ENCODE results near the gene SLC22A5. TPM values are rescaled to one million over a fixed set of nuclear protein-coding genes. Genes with fewer than 3 reads are reported as not detected.

The SLC22A5 gene
- total RNA-seq: 10 to 100 TPM in 1 of 2 donors, 1 to 10 TPM in 1; 8.6 to 17.6 TPM

DNA sequence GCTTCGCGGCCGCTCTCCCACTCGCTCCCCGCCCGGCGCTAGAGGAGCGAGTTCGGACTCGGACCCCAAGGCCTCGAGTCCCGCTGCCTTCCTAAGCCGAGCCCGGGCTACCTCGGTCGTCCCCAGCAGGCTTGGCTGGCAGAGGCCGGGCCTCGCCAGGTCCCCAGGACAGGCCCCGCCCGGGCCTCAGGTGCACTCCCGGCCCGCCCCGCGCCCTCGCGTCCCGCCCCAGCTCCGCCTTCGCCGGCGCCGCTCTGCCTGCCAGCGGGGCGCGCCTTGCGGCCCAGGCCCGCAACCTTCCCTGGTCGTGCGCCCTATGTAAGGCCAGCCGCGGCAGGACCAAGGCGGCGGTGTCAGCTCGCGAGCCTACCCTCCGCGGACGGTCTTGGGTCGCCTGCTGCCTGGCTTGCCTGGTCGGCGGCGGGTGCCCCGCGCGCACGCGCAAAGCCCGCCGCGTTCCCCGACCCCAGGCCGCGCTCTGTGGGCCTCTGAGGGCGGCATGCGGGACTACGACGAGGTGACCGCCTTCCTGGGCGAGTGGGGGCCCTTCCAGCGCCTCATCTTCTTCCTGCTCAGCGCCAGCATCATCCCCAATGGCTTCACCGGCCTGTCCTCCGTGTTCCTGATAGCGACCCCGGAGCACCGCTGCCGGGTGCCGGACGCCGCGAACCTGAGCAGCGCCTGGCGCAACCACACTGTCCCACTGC is at the start of gene SLC22A5:
Gene SLC22A5, plus strand, starts transcription at position 237 of the 707 bp plus-strand sequence. Its CDS starts 263 bp downstream, at position 500.
- Histone ChIP-seq H3K9me3 (no peaks in the 10 kb centered on the region), H3K4me3 (peak within 1 kb of the TSS; percentile 63 to 72), H3K27ac (peak within 1 kb of the TSS; percentile 83 to 94), H3K27me3 (no peaks in the 10 kb centered on the region), H3K4me1 (peaks cover 0 to 41% of the 10 kb centered on the region in 2 donors), H3K36me3 (no peaks in the 10 kb centered on the region)
- DNase-seq (ENCODE audit: low spot score): peak; percentile 60
- TF ChIP-seq CTCF (IDR thresholded peaks at IDR 0.05): no peak

- H3K27ac ChIP-seq: peak overlapping the region in 1 of 2 donors; percentile 13
- no peak for DNase-seq (ENCODE audit: low spot score)
- no peak overlapping the region for H3K4me3 ChIP-seq
- no peaks in the 10 kb centered on the region for H3K27me3 ChIP-seq
- no peak for TF ChIP-seq CTCF (IDR thresholded peaks at IDR 0.05)
- H3K4me1 ChIP-seq: no peaks in the 10 kb centered on the region
- no peaks in the 10 kb centered on the region for H3K36me3 ChIP-seq
- H3K9me3 ChIP-seq: no peaks in the 10 kb centered on the region
These were observed 49.5 kb upstream of the SLC22A5 start for GRCh38 chr5:132319975-132320374.

- no peak for TF ChIP-seq CTCF (IDR thresholded peaks at IDR 0.05)
- Histone ChIP-seq H3K9me3 (no peaks in the 10 kb centered on the region), H3K27me3 (no peaks in the 10 kb centered on the region), H3K4me3 (no peak overlapping the region), H3K27ac (no peak overlapping the region), H3K36me3 (no peaks in the 10 kb centered on the region), H3K4me1 (no peaks in the 10 kb centered on the region)
- no peak for DNase-seq (ENCODE audit: low spot score)
These were observed 48.3 kb upstream of the SLC22A5 start for GRCh38 chr5:132321109-132321721.

DNA sequence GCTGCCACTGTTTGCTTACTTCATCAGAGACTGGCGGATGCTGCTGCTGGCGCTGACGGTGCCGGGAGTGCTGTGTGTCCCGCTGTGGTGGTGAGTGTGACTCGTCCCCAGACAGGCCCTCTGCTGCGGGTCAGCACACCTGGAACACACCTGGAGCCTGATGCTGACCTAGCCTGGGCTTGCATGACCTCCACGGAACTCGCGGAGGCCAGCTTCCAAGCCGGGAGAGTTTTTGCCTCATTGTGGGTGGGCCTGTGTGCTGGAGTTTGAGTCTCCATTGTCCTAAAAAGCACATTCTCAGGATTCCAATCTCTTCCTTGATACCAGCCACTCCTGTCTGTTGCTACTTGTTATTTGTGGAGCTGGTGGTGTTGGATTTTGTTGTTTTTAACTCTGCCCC is 47.2 kb upstream of the SLC22A5 start:
- TF ChIP-seq CTCF (IDR thresholded peaks at IDR 0.05): no peak

DNA sequence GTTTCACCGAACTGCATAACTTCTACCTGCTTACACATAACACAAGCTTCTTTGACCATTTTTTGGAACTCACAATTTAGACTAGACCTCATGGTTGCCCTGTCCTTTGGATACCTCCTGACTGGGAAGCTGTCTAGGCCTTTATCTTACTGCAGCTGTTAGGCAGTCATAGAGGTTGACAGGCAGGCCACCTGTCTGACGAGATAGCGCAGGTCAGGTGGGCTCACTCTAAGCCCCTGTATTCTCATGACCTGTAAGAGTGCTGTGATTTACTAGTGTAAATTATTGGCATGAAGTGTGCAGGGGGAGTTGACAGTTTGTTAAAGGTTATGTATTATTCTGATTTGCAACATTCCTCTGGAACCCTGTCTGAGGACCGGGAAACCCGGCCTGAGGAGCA is 46.3 kb upstream of the SLC22A5 start:
- Histone ChIP-seq H3K36me3 (peaks cover 6% of the 10 kb centered on the region), H3K4me1 (no peaks in the 10 kb centered on the region), H3K27me3 (no peaks in the 10 kb centered on the region), H3K27ac (no peak overlapping the region), H3K4me3 (no peak overlapping the region), H3K9me3 (no peaks in the 10 kb centered on the region)
- TF ChIP-seq CTCF (IDR thresholded peaks at IDR 0.05): no peak
- no peak for DNase-seq (ENCODE audit: low spot score)

More for the DNA sequence above, 47.2 kb upstream of the SLC22A5 start:
- Histone ChIP-seq H3K27ac (no peak overlapping the region), H3K9me3 (no peaks in the 10 kb centered on the region), H3K4me1 (no peaks in the 10 kb centered on the region), H3K36me3 (no peaks in the 10 kb centered on the region), H3K27me3 (no peaks in the 10 kb centered on the region), H3K4me3 (no peak overlapping the region)
- no peak for DNase-seq (ENCODE audit: low spot score)

Data from right atrium auricular region (tissue), 2 donors.